HG02798 (cell line): Measurements from ENCODE around the gene NPIPA5.
"Not testable (repeated sequence)": the region's sequence is repeated elsewhere in the genome, so short reads cannot be mapped to it uniquely, and the experiment has no call there.

Experiments
- ATAC-seq: cut with Tn5 transposase; IDR thresholded peaks from one replicate; pipeline ENCODE4 v1.9.1; 2021; ENCODE audit warnings: mild to moderate bottlenecking; ENCODE audit not compliant: unreplicated experiment, poor library complexity

Gene NPIPA5

GRCh38 chr16:15395631-15396508, 17.8 kb upstream of the NPIPA5 start, which contains the start of gene MPV17L:
Gene MPV17L (plus strand): TSS chr16:15395754. CDS start chr16:15395898, 144 bp downstream.
- ATAC-seq = not testable (repeated sequence)

GRCh38 chr16:15393025-15393424, 14.9 kb upstream of the NPIPA5 start:
- not testable (repeated sequence) for ATAC-seq

- ATAC-seq = not testable (repeated sequence)
These were observed 11.8 kb upstream of the NPIPA5 start for GRCh38 chr16:15389916-15390315.

DNA sequence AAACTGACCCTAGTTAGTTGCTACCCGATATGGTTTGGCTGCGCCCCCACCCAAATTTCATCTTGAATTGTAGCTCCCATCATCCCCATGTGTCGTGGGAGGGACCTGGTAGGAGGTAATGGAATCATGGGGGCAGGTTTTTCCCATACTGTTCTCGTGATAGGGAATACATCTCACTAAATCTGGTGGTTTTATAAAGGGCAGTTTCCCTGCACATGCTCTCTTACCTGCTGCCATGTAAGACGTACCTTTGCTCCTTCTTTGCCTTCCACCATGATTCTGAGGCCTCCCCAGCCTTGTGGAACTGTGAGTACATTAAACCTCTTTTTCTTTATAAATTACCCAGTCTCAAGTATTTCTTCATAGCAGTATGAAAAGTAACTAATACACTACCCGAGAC, 10.0 kb upstream of the NPIPA5 start:
- ATAC-seq = not testable (repeated sequence)

- ATAC-seq = not testable (repeated sequence)
These were observed 4.7 kb upstream of the NPIPA5 start for GRCh38 chr16:15382810-15383209.

- ATAC-seq = not testable (repeated sequence)
These were observed 20.6 kb downstream of the NPIPA5 start for GRCh38 chr16:15357495-15357894.

- not testable (repeated sequence) for ATAC-seq
These were observed 23.2 kb downstream of the NPIPA5 start for GRCh38 chr16:15354846-15355245.

DNA sequence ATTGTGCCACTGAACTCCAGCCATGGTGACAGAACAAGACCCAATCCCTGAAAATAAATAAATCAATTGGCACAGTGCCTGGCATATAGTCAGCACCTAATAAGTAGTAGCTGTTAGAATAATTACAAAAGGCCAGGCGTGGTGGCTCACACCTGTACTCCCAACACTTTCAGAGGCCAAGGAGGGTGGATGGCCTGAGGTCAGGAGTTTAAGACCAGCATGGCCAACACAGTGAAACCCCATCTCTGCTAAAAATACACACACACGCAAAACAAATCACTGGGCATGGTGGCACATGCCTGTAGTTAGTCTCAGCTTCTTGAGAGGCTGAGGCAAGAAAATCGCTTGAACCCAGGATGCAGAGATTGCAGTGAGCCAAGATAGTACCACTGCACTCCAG, 25.2 kb downstream of the NPIPA5 start:
- not testable (repeated sequence) for ATAC-seq

DNA sequence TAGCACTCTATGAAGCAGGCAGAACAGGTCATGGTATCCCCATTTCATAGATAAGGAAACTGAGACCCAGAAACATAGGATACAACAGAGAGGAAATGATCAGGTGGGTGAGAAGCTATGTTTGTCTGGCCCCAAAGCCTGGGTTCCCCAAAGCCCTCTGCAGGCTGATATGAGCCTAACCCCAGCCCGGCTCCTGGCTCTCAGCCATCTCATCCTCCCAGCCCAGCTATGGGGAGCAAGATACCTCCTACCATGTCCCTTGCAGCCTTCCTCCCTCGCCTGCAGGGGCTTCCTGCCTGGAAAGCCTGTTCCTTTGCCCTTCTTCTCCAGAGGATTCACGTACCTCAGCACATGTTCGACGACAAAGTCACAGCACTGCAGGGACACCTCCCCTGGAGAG, 26.3 kb downstream of the NPIPA5 start:
- not testable (repeated sequence) for ATAC-seq

DNA sequence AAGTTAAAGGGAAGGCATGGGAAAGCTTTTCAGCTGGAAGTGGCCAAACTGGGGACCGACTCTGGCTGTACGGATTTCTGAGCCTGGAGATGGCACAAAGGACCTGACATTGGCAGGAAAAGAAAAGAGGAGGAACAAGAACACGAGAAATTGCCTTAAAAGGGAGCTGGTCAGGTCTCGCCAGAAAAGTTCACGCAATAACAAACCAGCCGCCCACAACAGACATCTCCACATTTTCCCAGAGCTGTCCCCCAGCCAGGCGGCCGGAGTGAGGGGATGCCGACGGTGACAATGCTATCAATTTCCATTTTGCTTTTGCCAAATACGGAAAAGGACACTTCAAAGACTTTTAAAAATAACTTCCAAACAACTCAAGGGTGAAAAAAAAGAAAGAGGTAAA, 26.8 kb downstream of the NPIPA5 start:
- ATAC-seq = not testable (repeated sequence)

- not testable (repeated sequence) for ATAC-seq
These were observed 29.4 kb downstream of the NPIPA5 start for GRCh38 chr16:15348721-15349120.

- ATAC-seq = not testable (repeated sequence)
These were observed 35.8 kb downstream of the NPIPA5 start for GRCh38 chr16:15342337-15342736.

- ATAC-seq = not testable (repeated sequence)
These were observed 39.1 kb downstream of the NPIPA5 start for GRCh38 chr16:15338986-15339385.

- not testable (repeated sequence) for ATAC-seq
These were observed 40.0 kb downstream of the NPIPA5 start for GRCh38 chr16:15337974-15338605.

GRCh38 chr16:15335609-15336008, 42.5 kb downstream of the NPIPA5 start:
- not testable (repeated sequence) for ATAC-seq

DNA sequence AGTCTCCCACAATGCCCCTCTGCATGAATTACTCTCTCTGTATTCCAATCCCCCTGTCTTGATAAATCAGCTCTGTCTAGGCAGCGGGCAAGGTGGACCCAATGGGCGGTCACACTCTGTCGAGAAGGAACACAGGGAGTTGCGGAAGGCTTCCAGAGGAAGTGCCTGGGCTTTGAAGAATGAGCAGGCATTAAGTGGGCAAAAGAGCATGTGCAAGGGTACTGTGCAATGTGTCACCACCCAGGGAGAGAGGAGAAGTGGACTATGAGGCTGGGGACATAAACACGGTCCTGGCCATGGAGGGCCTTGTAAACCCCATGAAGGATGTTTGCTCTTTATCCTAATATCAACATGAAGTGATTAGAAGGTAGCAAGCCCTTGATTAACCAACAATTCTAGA, 44.1 kb downstream of the NPIPA5 start:
- not testable (repeated sequence) for ATAC-seq

GRCh38 chr16:15330978-15331377, 47.1 kb downstream of the NPIPA5 start:
- not testable (repeated sequence) for ATAC-seq

GRCh38 chr16:15324954-15325353, 53.1 kb downstream of the NPIPA5 start:
- not testable (repeated sequence) for ATAC-seq

DNA sequence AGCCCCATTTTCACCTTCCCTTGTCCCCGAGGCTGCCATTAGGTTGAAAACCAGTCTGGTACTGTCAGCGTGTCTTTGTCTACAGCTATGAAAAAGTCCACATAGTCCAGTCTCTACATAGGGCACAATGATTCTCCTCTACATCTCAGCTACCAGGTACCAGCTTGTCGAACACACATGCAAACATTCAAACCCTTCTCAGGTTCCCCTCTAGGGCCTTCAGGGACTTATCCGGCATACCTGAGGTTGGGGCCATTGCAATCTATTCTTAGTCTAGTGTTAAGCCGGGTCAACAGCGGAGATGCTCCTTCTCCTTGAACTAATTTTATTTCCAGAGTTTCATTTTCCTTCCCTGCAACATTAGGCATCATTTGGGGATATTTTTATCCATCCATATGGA, 54.7 kb downstream of the NPIPA5 start:
- not testable (repeated sequence) for ATAC-seq

DNA sequence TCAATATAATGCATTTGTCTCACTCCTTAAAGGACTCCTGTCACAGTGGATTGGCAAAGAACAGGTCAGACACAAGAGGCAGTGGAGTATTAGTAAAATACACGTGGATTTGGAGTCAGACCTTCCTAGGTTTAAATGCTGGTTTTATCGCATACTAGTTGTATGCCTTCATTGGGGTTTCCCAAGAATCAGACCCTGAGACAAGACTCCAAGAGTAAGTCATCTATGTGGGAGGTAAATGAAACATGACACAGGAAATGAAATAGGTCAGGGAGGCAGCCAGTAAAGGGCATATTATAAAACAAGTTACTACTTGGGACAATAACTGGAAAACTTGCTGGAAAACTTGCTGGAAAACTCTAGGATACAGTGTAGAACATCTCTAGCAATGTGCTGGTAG, 56.9 kb downstream of the NPIPA5 start:
- ATAC-seq = not testable (repeated sequence)

GRCh38 chr16:15314562-15314961, 63.5 kb downstream of the NPIPA5 start:
- not testable (repeated sequence) for ATAC-seq
